ELF-1 (cell line): ENCODE measurements around the gene HOMER2.
"Not testable (repeated sequence)": the region's sequence is repeated elsewhere in the genome, so short reads cannot be mapped to it uniquely, and the experiment has no call there.

ENCODE experiments used
- DNase-seq: peaks from one replicate; pipeline ENCODE4 v3.0.0-alpha.2; 2016; ENCODE audit warnings: low read depth, low spot score

Gene HOMER2

DNA sequence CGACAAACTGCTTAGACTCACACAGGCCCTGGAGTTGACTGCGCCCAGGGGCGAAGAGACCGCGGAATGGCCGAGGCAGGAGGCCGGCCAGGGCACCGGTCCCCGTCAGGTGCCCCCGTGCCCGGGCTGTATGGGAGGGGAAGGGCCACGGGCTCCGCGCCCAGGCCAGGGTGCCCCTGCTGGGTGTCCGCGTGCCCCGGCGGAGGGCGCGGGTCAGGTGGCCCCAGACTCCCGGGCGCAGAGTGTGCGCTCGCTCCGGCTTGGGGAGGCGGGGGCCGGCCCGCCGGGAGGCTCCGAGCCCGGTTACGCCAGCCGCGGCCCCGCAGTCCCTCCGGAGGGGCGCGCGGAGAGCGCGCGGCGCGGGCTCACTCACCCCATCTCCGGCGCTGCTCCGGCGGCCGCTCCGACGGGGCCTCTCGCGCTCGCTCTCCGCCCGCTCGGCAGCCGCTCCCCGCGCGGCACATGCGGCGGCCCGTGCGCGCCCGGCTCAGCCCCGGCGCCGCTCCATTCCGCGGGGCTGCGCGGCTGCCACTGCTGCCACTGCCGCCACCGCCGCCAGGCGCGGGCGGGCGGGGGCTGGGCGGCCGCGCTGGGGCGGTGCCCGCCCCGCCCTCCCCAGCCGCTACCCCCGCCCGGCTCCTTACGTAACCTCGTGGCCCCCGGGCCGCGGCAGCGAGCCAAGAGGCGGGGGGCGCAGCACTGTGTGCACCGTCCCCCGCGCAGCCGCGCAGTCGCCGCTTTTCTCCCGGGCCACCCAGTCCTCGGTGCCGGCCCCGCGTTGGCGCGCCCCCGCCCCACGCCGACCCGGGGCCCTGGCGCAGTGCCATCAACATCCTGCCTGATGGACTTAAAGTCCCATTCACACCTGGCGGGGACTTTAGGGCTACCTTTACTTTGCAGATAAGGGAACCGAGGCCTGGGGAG is at the start of gene HOMER2:
HOMER2 (minus strand) TSS at position 563 of the 924 bp plus-strand sequence; CDS start at position 378, 185 bp downstream.
- peak; percentile 18 for DNase-seq

DNA sequence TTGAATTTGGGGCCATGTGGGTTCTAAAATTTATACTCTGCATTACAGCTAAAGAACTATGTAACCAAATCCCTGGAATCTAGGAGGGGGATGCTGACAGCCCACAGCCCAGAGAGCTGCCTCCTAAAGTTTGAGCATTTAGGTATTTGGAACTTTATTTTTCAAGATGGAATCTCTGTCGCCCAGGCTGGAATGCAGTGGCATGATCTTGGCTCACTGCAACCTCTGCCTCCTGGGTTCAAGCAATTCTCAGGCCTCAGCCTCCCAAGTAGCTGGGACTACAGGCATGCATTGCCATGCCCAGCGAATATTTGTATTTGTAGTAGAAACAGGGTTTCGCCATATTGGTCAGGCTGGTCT is 48.1 kb upstream of the HOMER2 start:
- not testable (repeated sequence) for DNase-seq

DNA sequence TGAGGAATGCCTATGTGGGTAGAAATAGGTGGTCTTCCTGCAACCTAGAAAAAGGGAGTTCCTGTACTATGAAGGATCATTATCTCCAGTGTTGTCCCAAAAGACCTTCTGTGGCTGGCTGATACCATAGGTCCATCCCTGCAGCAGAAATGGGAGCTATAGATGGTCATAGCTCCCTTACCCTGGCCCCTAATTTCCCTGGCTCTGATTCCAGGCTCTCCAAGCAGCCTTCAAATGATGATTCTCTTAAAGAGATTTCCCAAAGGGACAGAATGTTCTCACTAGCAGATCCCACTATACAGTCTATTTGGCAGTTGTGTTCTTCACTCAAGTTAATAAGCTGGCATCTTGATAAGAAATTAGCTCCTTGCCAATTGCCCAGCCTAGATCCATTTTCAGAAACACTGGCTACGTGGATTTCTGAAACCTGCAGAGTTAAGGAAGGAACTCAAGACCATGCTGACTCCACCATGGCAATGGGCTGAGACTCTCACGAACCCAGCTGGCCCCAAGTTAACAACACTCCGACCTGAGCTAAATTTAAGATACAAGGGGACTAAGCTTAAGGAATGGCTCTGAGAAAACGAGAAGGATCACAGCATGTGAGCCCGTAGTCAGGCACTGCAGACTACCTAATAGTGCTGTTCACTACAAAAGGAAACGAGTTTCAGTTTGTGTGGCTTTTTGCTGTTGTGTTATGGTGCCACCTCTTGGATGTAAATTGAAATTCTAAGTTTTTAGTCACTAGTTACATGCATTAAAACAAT is 47.6 kb upstream of the HOMER2 start:
- DNase-seq: no peak

DNA sequence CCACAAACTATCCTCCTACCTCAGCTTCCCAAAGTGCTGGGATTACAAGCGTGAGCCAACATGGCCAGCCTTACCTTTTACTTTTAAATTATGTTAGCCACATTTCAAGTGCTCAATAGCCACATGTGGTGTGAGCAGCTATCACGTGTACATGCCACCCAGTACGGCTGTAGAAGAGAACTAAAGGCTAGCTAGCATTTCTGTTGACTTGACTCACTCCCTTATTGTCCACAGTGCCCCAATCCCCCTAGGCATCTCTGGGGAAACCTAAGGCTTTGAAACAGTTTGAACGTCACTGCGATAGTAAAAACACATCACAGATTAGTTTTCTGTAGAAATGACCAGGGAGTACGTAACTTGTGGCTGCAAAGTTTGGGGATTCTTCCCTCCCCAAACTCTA is 46.9 kb upstream of the HOMER2 start:
- no peak for DNase-seq

- DNase-seq: peak; percentile 36
Observed at GRCh38 chr15:82995938-82996337, 43.4 kb upstream of the HOMER2 start.

DNA sequence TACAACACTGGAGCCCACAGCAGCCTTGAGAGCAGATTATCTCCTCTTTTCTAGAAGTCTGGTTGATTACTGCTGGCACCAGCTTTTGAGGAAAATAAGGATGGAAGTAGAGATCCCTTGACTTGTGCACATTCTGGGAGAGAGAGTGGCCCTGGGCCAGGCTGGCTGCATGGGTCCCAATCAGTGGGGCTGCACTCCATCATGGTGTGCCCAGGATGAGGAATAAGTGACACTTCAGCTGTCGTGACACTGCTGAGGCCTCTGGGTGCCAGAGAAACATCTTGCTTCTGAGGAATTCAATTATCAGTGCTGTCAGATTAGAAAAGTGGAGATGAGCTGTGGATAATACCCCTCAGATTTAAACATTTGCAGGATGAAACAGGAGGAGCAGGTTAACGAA is 42.6 kb upstream of the HOMER2 start:
- DNase-seq: no peak

GRCh38 chr15:82993144-82993543 is 40.6 kb upstream of the HOMER2 start:
- DNase-seq: no peak

GRCh38 chr15:82992436-82992998 is 40.0 kb upstream of the HOMER2 start:
- DNase-seq: no peak

- no peak for DNase-seq
Observed at GRCh38 chr15:82986442-82986780, 33.9 kb upstream of the HOMER2 start.

DNA sequence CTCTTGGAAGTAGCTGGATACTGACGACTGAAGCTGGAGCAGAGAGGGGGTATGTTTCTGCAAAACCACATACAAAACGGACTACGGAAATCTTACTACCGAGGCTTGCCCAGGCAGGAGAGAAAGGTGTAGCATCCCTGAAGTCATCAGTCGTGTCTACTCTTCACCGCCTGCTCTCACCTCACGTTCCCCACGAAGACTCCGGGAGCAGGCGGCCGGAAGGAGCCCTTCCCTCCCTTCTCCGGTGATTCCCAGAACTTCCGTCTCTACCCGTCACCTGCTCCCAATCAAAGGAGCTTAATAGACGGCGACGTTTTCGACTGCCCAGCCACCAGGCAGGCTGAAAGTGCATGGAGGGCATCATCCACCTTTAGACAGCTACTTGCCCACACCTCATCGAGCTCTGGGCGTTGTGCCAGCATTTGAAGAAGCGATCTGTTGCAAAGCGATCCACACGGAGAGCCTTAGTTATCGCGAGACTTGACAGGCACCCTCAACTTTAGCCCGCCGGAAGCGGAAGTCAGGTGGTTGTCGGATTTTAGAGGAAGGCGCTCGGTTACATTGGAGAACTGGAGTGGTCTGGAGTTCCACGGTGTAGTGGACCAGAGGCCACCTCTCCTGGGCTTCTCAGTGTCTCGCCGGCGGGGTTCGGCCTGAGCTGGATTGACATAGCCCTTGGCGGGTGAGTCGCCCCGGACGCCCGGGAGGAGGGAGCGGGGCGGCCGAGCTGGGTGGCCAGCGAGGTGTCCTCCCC is 33.3 kb upstream of the HOMER2 start, which contains the start of gene RAMAC:
RAMAC (plus strand) TSS at position 523 of the 754 bp plus-strand sequence. CDS start 2,809 bp downstream, outside the sequence.
- peak; percentile 95 for DNase-seq

GRCh38 chr15:82980981-82981380 is 28.5 kb upstream of the HOMER2 start:
- DNase-seq: no peak

DNA sequence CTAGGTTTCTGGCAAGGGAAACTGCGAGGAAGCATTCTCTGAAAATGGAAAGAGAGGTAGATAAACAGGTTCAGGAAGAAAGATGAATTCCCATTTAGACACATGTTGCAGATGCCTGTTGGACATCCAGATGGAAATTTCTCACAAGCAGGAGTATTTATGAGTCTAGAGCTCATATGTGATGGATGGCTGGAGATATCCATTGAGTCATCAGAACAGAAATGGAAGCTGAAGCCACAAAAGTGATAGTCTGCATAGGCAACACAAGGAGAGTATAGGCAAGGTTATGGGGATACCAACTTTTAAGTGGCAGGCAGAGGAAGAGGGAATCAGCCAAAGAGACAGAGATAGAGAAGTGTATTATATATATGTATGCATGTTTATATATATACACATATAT is 27.2 kb upstream of the HOMER2 start:
- DNase-seq: no peak

DNA sequence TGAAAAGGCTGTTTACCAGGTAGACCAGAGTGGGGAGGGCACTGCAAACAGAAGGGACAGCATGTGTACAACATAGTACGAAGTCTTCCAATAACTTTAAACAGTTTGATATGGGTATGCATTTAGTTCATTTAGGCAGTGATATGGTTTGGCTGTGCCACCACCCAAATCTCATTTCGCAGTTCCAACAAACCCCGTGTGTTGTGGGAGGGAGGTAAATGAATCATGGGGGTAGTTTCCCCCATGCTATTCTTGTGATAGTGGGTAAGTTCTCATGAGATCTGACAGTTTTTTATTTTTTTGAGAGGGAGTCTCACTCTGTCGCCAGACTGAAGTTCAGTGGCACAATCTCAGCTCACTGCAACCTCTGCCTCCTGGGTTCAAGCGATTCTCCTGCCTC is 25.9 kb upstream of the HOMER2 start:
- DNase-seq: no peak

DNA sequence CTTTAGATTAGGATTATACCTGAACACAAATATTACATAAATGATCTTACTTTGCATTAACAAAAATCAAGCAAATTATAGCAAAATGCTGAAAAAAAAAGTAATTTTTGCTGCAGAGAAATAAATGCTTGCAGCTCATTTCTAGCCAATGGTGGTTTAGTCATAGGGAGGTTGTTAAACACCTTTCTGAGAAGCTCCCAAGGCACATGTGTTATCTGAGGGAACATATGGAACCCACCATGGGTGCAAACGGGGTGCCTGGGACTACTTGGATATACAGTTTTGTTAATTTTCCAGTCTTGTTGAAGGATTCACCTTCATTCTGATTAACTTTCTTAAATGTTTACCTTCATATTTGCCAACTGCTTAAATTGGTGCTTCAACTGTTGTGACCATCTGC is 24.6 kb upstream of the HOMER2 start:
- no peak for DNase-seq

DNA sequence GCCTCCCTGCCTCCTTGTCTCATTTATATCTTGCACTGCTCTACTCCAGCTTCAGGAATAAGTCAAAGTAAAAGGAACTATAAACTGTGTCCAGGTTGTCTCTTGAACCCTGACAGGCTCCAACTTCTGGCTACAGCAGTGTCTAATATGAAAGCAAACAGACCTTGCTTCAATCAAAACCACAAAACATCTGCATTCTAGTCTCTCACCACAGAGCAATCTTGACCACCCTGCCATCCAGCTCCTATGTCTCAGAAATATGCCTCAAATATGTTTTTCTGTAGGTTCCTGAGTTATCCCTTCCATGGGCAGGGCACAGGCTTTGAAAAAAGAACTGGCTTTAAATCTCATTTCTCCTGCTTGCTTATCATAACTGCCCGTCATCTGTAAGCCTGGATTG is 20.5 kb upstream of the HOMER2 start:
- no peak for DNase-seq

GRCh38 chr15:82971218-82971984 is 18.9 kb upstream of the HOMER2 start:
- no peak for DNase-seq

DNA sequence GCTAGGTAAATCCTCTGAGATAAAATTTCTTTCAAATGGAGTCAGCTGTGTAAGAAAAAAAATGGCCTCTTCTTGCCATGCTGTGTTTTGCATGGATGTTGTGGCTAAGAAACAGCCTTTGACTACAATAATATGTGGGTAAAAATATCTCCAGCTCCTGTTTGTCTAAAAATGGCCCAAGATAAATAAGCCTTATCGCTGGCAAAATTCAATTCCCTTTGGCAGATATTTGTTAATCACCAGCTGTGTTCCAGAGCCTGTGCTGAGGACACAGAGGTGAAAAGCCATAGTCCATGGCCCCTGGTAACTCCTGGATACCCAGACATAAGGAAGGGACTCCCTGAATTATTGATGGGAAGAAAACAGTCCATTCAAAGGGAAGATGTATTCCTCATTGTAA is 18.2 kb upstream of the HOMER2 start:
- DNase-seq: no peak

DNA sequence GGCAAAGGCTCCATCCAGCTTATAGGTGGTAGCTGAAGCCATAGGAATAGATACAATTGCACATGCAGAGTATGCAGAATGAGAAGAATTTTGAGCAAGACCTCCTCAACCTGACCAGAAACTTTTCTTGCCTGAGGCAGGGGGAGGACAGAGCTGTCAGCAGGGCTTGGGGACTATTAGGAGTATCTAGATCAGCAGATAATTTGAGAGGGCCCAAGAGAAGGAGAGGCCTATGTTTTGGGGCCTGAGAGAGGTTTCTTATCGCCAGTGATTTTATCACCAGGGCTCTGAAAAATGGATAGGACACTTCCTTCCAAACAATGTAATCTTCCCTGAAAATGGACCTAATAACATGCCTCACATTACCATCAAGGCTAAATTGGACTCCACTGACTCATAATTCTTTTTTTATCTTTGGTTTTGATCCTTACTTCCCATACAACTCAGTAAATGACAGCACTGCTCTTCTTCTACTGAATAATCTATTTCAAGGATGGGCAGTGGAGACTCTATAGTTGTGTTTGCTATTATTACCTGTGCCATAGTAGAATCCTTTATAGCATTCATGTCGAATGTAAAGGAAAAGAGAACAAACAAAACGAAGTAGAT is 17.7 kb upstream of the HOMER2 start:
- no peak for DNase-seq

GRCh38 chr15:82969353-82969752 is 16.8 kb upstream of the HOMER2 start:
- no peak for DNase-seq

- no peak for DNase-seq
Observed at GRCh38 chr15:82968066-82968465, 15.5 kb upstream of the HOMER2 start.

DNA sequence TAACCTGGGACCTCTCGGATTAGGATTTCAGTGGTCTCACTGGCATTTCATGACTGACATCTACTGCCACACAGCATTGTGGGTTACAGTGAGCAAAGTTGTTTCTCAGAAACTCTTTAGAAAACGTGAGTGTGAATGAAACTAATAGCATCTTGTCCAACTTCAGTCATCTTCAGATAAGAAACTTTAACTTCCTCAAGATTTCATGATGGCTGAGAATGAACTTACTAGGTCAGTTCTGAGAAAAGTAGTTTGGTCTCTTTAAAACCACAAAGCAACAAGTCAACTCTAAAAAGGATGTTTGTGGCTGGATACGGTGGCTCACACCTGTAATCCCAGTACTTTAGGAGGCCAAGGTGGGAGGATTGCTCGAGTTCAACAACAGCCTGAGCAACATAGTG is 14.2 kb upstream of the HOMER2 start:
- no peak for DNase-seq
